SHP77 (cell line): ENCODE measurements around the gene PDE5A.
"Not testable (repeated sequence)": the region's sequence is repeated elsewhere in the genome, so short reads cannot be mapped to it uniquely, and the experiment has no call there.

Experiments used
- DNase-seq, 2 experiments: peaks; one replicate each; lab custom pipeline; 2025; lab: John Stamatoyannopoulos, UW

PDE5A gene

DNA sequence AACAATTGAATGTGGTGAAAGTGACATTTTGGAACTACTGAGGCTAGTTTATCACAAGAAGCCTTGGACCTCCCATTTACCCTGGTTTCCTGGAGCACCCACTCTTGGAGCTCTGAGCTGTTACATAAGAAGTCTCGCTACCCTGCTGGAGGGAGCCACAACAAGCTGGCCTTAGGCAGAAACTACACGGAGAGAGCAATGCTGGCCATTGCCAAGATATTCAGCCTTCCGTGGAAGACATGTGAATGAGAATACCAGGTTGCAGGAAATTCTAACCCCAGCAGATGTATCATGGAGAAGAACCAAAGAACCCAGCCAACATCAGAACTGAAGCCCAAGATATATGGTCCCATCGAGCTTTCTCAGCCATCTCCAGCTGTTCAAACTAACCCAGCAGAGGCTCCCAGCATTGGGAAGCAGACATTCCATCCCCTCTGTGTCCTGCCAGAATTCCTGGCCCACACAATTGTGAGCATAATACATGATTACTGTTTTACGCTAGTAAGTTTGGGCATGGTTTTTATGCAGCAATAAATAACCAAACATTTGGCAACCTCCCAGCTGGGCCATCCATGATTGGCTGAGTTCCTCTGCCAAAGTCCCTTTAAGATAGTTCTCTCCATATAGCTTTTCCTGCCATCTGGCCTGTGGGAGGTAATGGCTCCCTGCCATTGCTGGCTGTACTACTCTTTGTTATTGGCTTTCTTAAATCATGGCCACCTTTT is 17.9 kb upstream of the PDE5A start:
- no peak for DNase-seq

DNA sequence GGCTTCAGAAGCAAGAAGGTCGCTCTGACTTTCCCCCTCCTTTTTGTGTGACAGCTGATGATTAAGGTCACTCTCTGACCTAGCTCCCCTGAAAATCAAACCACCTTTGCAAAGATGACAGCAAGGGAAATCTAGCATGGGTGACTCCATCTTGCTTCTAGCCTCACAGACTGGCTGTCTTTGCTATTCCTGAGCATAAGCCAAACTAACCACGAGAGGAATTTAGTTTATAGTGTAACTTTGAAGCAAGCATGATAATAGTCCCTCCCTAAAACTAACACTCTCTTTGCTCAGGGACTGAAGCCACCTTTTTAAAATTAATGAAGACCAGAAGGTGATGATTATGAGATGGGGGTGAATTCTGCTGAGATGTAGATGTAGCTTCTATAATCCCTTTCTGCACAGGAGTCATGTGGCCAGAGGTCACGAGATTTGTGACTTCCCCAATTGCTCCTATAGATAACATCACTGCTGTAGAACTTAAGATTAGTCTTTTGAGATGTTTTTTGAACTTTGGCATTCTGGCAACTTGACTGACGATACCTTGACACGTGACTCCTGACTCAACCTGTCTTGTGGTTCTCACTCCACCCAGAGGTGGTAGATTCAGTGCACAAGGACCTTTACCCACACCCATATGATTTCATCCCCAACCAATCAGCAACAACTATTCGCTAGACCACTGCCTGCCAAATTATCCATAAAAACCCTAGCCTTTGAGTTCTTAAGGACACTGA is 14.9 kb upstream of the PDE5A start:
- no peak for DNase-seq

GRCh38 chr4:119641765-119642164 is 13.2 kb upstream of the PDE5A start:
- DNase-seq = no peak

DNA sequence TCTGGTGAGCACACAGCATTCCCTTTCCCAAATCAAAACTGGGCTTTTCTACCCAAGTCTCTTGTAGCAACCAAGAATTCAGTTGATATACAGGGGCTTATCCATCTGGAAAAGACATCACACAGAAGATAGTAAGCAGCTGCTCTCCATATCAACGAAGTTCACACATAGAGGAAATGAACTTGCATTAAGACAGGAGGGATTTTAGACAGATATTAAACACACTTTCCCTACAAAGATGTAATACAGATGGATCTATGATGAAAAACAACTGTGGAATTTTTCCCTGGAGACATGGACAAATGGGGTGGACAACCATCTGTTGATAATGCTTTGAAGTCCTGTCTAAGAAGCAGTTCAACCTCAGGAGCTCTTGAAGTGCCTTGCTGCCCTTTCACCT is 9.8 kb upstream of the PDE5A start:
- no peak for DNase-seq

DNA sequence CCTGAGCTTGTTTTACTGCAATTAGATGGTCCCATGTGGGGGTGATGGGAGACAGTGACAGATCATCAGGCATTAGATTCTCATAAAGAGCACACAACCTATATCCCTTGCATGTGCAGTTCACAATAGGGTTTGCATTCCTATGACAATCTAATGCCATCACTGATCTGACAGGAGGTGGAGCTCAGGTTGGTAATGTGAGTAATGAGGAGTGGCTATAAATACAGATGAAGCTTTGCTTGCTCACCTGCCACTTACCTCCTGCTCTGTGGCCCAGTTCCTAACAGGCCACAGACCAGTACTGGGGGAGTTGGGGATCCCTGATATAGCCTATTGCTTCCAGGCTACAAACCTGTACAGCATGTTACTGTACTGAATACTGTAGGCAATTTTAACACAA is 8.2 kb upstream of the PDE5A start:
- DNase-seq = not testable (repeated sequence)

- DNase-seq = no peak
These were observed 3.6 kb upstream of the PDE5A start for GRCh38 chr4:119632216-119632615.

DNA sequence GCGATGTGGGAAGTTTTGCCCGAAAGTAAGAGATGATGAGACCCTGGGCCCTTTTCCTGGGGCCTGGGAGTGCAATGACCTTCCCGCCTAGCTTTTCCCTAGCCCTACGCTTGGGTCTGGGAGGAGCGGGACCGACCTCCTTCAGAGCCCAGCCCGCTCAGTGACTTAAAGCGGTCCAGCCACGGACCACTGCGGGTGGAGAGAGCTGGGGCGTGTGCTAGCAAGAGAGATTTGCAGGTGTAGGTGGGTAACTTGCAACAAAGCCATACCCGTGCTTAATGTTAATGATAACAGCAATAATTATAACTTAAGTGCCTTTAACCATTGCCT is 503 bp upstream of the PDE5A start:
- no peak for DNase-seq

- DNase-seq = peak; percentile 12 to 34
These were observed 1.0 kb downstream of the PDE5A start for GRCh38 chr4:119627267-119628255.

DNA sequence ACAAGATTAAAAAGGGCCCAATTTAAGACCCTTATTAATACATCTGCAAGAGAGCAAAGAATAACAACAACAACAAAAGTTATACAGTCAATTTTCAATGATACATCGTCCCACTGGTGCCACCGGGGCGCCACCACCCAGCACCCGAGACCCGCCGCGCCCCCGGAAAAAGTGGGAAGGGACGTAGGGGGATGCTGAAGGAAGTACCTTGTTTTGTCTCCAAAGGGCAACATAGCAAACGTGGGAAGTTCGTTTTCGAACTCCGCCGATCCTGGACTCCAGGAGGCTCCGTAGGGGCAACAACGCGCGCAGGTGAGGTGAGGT is 1.7 kb downstream of the PDE5A start:
- DNase-seq = no peak

GRCh38 chr4:119626420-119626819 is 2.2 kb downstream of the PDE5A start:
- DNase-seq = no peak

- no peak for DNase-seq
These were observed 2.8 kb downstream of the PDE5A start for GRCh38 chr4:119625761-119626160.

- DNase-seq = no peak
These were observed 4.2 kb downstream of the PDE5A start for GRCh38 chr4:119624356-119624755.

GRCh38 chr4:119623025-119623424 is 5.6 kb downstream of the PDE5A start:
- DNase-seq = no peak

DNA sequence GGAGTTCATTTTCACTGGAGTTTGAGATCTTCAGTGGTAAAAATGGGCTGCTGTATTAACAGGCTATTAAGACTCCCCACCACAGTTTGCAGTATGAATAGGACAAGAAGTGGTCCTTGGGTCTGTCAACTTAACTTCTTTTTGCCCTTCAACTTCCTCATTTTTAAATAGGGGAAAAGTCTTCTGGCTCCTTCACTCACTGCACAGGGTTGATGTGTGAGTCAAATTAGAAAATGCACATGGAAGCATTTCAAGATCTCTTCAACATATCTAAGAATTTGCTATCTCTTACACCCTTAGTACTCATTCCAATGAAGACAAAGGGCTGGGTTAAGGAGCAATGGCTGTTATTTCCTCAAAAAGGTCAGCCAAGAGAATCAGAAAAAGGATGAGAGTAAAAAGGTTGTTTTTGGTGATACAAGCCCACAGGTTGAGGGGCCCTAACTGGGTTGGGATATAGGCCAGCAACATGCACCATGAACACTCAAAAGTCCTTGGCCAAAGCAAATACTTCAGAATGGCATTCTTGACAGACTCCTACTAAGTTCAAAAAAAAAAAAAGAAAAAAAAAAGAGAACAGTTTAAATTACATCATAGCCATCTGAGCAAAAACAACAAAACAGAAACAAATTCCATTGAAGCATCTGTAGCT is 13.4 kb downstream of the PDE5A start:
- no peak for DNase-seq

GRCh38 chr4:119604266-119604665 is 24.3 kb downstream of the PDE5A start:
- DNase-seq = no peak

DNA sequence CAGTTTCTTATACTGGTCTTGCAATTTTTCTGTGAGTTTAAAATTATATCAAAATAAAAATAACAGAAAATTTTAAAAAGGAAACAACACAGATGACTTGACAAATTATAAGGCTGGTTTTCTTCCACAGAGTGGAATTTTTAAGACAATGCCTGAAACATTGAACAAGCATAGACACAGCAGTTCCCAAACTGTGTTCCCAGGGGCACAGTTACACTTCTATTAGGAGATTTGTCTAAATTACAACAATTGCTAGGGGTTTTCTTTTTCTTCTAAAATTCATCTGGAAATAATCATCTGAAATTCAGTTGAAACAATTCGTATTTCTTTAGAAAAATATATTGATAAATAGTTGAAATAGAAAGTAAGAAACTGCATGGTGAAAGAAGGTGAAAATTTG is 26.2 kb downstream of the PDE5A start:
- no peak for DNase-seq

DNA sequence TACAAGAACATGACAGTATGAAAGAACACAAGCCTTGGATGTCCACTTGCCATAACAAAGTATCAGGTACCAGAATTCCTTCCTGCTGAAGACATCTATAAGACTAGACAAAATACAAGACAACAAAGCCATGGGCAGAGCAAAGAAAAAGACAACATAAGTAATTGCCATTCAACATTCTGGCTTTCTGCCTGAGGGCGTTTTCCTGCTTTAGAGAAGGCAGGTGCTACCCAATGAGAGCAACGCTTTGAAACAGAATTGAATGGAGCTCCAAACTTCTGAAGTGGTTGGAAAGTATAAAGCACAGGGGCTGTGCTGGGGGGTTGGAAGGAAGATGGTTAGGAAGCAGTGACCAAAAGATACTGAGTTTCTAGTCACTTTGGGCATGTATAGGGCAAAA is 30.1 kb downstream of the PDE5A start:
- no peak for DNase-seq

GRCh38 chr4:119597377-119597776 is 31.2 kb downstream of the PDE5A start:
- DNase-seq = no peak

- no peak for DNase-seq
These were observed 34.9 kb downstream of the PDE5A start for GRCh38 chr4:119593698-119594097.

- DNase-seq = no peak
These were observed 35.8 kb downstream of the PDE5A start for GRCh38 chr4:119592830-119593229.

- DNase-seq = no peak
These were observed 39.4 kb downstream of the PDE5A start for GRCh38 chr4:119589165-119589564.

DNA sequence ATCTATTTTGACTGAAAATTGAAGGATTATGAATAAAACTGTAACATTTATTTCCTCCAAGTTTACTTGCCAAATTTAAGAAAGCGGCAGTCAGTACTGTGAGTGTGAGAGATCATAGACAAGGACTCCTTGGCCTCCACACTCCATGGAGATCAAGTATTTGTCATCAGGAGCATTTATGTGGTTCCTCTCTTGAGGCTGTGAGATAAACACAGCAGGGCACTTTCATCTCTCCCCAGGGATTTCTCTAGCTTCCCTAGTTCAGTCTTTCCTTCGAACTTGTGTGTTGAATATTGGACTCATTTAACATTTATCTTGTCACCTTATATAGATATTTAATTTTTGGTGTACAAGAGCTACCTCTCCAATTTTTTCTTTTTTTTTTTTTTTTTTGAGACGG is 40.8 kb downstream of the PDE5A start:
- no peak for DNase-seq
